Prostate gland (tissue), 2 donors: ENCODE results near the gene TEPSIN. TPM values are rescaled to one million over a fixed set of nuclear protein-coding genes. Genes with fewer than 3 reads are reported as not detected.
A peak's percentile ranks its signal among the peaks of the same experiment; 100 is the strongest.

Source experiments
- DNase-seq: peaks from one replicate; pipeline ENCODE4 v3.0.0-alpha.2; 2019; ENCODE audit warnings: low spot score
- H3K27ac ChIP-seq, 2 donors: fragments of 200-600 bp; sonication (generic); 2 replicates each; pipeline ENCODE4 v1.5.1; 2017 to 2019
- H3K27me3 ChIP-seq: fragments of 200-600 bp; sonication (generic); replicated peaks from 2 replicates; pipeline ENCODE4 v1.5.1; 2019; ENCODE audit not compliant: insufficient read depth
- H3K36me3 ChIP-seq, 2 donors: fragments of 200-600 bp; sonication (generic); 1 replicate in 1 of 2; 2 replicates in 1 of 2; pipeline versions ENCODE4 v1.5.1 to v1.8.1; 2017 to 2019
- H3K4me1 ChIP-seq: fragments of 200-600 bp; sonication (generic); replicated peaks from 2 replicates; pipeline ENCODE4 v1.5.1; 2019
- H3K4me3 ChIP-seq, 2 donors: fragments of 200-600 bp; sonication (generic); 2 replicates each; pipeline ENCODE4 v1.5.1; 2017 to 2019
- H3K9me3 ChIP-seq: fragments of 200-600 bp; sonication (generic); 2 replicates; pipeline ENCODE4 v1.5.1; 2017
- POLR2A ChIP-seq: fragments of 450-650 bp; IDR thresholded peaks from one replicate; pipeline ENCODE4 v1.6.1; 2016; ENCODE audit warnings: antibody characterized with exemption, mild to moderate bottlenecking
- POLR2AphosphoS5 ChIP-seq: sonication (generic); formaldehyde crosslinking; IDR thresholded peaks from one replicate; pipeline ENCODE4 v1.6.1; 2017; ENCODE audit warnings: antibody characterized with exemption
- WGBS: methylation state at CpG from one replicate; pipeline ENCODE4 v1.1.5; 2018; 5-methylcytosine and 5-hydroxymethylcytosine counted together
- intact Hi-C: fragments of 100-400 bp; cut with DNase I; formaldehyde crosslinking; loops from one replicate; pipeline ENCODE4 v1.14.2; 2022
- total RNA-seq, 2 donors: library from RNA; depleted of rRNA; stranded (reverse); fragments of >200 nt; gene quantifications; one replicate each; pipeline ENCODE4 v1.1.0, GENCODE V29; 2016
- TF ChIP-seq, protein P1 (sequence below), 4 experiments: fragments of 200-600 bp in 2 of 4; fragments of 450-650 bp in 2 of 4; sonication (generic) in 2 of 4; IDR thresholded peaks; 1 replicate in 3 of 4; 2 replicates in 1 of 4; pipeline ENCODE4 v1.5.1; 2016 to 2019; ENCODE audit warnings: antibody characterized with exemption in 4 of 4, mild to moderate bottlenecking in 2 of 4, moderate library complexity in 2 of 4

The TEPSIN gene
- total RNA-seq, 2 donors from 2014 or later, result 35.6 to 81.5 TPM

DNA sequence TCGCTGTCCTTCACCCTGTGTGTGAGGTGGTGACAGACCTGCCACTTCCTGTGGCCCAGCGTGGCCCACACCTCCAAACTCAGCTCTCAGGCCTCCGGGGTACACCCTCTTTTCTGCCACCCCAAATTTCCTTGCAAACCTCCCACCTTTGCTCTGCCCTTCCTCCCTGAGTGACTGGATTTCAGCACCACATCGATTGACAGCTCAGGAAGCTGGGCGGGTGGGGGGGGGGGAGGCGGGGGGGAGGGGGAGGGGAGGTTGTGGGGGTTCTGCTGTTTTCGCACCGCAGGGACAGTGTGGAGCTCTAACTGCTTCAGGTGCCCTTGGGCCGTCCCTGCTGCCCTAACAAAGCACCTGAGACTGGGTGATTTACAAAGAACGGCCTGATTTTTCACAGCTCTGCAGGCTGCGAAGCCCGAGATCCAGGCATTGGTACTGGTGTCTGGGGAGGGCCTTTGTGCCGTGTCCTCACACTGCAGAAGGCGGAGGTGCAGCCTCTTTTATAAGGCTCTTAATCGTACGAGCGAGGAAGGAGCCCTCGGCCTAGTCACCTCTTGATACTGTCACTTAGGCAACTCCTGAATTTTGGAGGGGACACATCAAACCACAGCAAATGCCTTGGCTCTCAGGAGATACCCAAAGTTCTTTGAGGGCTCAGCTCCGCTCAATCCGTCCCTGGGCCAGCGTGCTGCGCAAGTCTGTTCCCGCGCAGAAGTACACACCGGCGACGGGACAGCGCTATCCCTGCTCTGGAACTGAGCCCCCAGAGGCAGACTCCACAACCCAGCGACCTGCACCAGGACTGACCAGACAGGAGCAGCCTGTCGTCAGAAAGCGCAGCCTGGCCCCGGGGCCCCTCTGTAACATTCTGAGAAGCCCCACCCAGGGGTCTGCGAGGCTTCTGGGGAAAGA lies 3.8 kb upstream of the TEPSIN start:
- no peak for DNase-seq
- Histone ChIP-seq H3K9me3 (no peaks in the 10 kb centered on the region), H3K4me1 (peaks cover 7% of the 10 kb centered on the region), H3K36me3 (no peaks in the 10 kb centered on the region), H3K27ac (no peak overlapping the region), H3K4me3 (no peak overlapping the region), H3K27me3 (no peaks in the 10 kb centered on the region)
- intact Hi-C loops, result loop anchor here (5.0 to 10.0 kb wide), 2 partner anchors 100 to 248 kb away; partner anchors contain the start of gene CHMP6
- WGBS, result 80% methylated on average over 33 of the region's 33 CpGs
- TF ChIP-seq POLR2A (no peak), POLR2AphosphoS5 (no peak)
- TF ChIP-seq, protein P1, sequence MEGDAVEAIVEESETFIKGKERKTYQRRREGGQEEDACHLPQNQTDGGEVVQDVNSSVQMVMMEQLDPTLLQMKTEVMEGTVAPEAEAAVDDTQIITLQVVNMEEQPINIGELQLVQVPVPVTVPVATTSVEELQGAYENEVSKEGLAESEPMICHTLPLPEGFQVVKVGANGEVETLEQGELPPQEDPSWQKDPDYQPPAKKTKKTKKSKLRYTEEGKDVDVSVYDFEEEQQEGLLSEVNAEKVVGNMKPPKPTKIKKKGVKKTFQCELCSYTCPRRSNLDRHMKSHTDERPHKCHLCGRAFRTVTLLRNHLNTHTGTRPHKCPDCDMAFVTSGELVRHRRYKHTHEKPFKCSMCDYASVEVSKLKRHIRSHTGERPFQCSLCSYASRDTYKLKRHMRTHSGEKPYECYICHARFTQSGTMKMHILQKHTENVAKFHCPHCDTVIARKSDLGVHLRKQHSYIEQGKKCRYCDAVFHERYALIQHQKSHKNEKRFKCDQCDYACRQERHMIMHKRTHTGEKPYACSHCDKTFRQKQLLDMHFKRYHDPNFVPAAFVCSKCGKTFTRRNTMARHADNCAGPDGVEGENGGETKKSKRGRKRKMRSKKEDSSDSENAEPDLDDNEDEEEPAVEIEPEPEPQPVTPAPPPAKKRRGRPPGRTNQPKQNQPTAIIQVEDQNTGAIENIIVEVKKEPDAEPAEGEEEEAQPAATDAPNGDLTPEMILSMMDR (IDR thresholded peaks at IDR 0.05), result no peak

GRCh38 chr17:81241648-81242420 lies 3.0 kb upstream of the TEPSIN start:
- Histone ChIP-seq H3K27ac (no peak overlapping the region), H3K4me1 (peaks cover 7% of the 10 kb centered on the region), H3K9me3 (no peaks in the 10 kb centered on the region), H3K27me3 (no peaks in the 10 kb centered on the region), H3K36me3 (no peaks in the 10 kb centered on the region), H3K4me3 (no peak overlapping the region)
- 53% methylated on average over 26 of the region's 26 CpGs for WGBS
- peak; percentile 33 for DNase-seq
- intact Hi-C loops, result loop anchor here (5.0 to 10.0 kb wide), 2 partner anchors 100 to 247 kb away; partner anchors contain the start of gene CHMP6
- TF ChIP-seq POLR2A (no peak), POLR2AphosphoS5 (no peak)
- TF ChIP-seq, protein P1 (IDR thresholded peaks at IDR 0.05), result peak; percentile 38 to 74 (median 56)

- H3K4me1 ChIP-seq, result peaks cover 7% of the 10 kb centered on the region
- H3K4me3 ChIP-seq, result no peak overlapping the region
- no peaks in the 10 kb centered on the region for H3K9me3 ChIP-seq
- 89% methylated on average over 10 of the region's 10 CpGs for WGBS
- H3K36me3 ChIP-seq, result no peaks in the 10 kb centered on the region
- DNase-seq, result no peak
- H3K27me3 ChIP-seq, result no peaks in the 10 kb centered on the region
- H3K27ac ChIP-seq, result no peak overlapping the region
- intact Hi-C loops, result loop anchor here (5.0 to 10.0 kb wide), 2 partner anchors 99 to 246 kb away; partner anchors contain the start of gene CHMP6
- TF ChIP-seq POLR2AphosphoS5 (no peak), POLR2A (no peak)
- TF ChIP-seq, protein P1 (IDR thresholded peaks at IDR 0.05), result no peak
Measured at GRCh38 chr17:81241203-81241602, 2.3 kb upstream of the TEPSIN start.

GRCh38 chr17:81240761-81241160 lies 1.9 kb upstream of the TEPSIN start:
- no peak for TF ChIP-seq POLR2AphosphoS5
- no peak for TF ChIP-seq POLR2A
- TF ChIP-seq, protein P1 (IDR thresholded peaks at IDR 0.05), result no peak
- WGBS, result 69% methylated on average over 8 of the region's 8 CpGs
- Histone ChIP-seq H3K27ac (no peak overlapping the region), H3K4me3 (no peak overlapping the region), H3K27me3 (no peaks in the 10 kb centered on the region), H3K9me3 (no peaks in the 10 kb centered on the region), H3K36me3 (no peaks in the 10 kb centered on the region), H3K4me1 (peaks cover 7% of the 10 kb centered on the region)
- intact Hi-C loops, result loop anchor here (5.0 to 10.0 kb wide), 2 partner anchors 98 to 246 kb away; partner anchors contain the start of gene CHMP6
- DNase-seq, result no peak
